Stomach (tissue), 9 donors: ENCODE results near the gene GNB1L. TPM values are rescaled to one million over a fixed set of nuclear protein-coding genes. Genes with fewer than 3 reads are reported as not detected.

Experiments
- DNase-seq, 2 donors: peaks; one replicate each; pipeline versions ENCODE4 v3.0.0 to v3.0.0-alpha.2; 2013 to 2019
- H3K27ac ChIP-seq, 5 donors: fragments of 200-600 bp in 4 of 5; sonication (generic) in 4 of 5; one replicate each; pipeline ENCODE4 v1.5.1; 2013 to 2019; ENCODE audit warnings: mild to moderate bottlenecking in 1 of 5, moderate library complexity in 1 of 5
- H3K27me3 ChIP-seq, 3 donors: fragments of 200-600 bp; sonication (generic); one replicate each; pipeline ENCODE4 v1.5.1; 2017 to 2019; ENCODE audit warnings: mixed run types in 1 of 3
- H3K36me3 ChIP-seq, 4 donors: fragments of 200-600 bp; sonication (generic); 1 replicate in 3 of 4; 2 replicates in 1 of 4; pipeline ENCODE4 v1.5.1; 2016 to 2019
- H3K4me1 ChIP-seq, 4 donors: fragments of 200-600 bp; sonication (generic); one replicate each; pipeline ENCODE4 v1.5.1; 2016 to 2019
- H3K4me3 ChIP-seq, 4 donors: fragments of 200-600 bp; sonication (generic) in 3 of 4; one replicate each; pipeline ENCODE4 v1.5.1; 2016 to 2019; ENCODE audit warnings: mild to moderate bottlenecking in 1 of 4
- H3K9me3 ChIP-seq, 4 donors: fragments of 200-600 bp; sonication (generic); one replicate each; pipeline ENCODE4 v1.5.1; 2016 to 2019
- CTCF ChIP-seq, 7 experiments: fragments of 450-650 bp in 4 of 7; fragments of 200-600 bp in 3 of 7; sonication (generic) in 3 of 7; IDR thresholded peaks; one replicate each; pipeline ENCODE4 v1.5.1; 2016 to 2019; ENCODE audit warnings: antibody characterized with exemption in 7 of 7, control low read depth in 2 of 7, mild to moderate bottlenecking in 1 of 7
- EP300 ChIP-seq: sonication (generic); formaldehyde crosslinking; IDR thresholded peaks from one replicate; pipeline ENCODE4 v1.6.1; 2017; ENCODE audit warnings: antibody characterized with exemption
- POLR2A ChIP-seq, 4 donors: fragments of 450-650 bp; IDR thresholded peaks; one replicate each; pipeline ENCODE4 v1.6.1; 2016; ENCODE audit warnings: antibody characterized with exemption in 4 of 4, control low read depth in 2 of 4, mild to moderate bottlenecking in 1 of 4, moderate library complexity in 1 of 4
- POLR2AphosphoS5 ChIP-seq, 3 donors: sonication (generic); formaldehyde crosslinking; IDR thresholded peaks; one replicate each; pipeline ENCODE4 v1.6.1; 2016; ENCODE audit warnings: antibody characterized with exemption in 3 of 3
- WGBS, 5 donors: extraction: QIAGEN DNeasy Blood & Tissue Kit in 3 of 5; methylation state at CpG; one replicate each; pipeline versions ENCODE4 v1.1.5 to v1.1.7; 2013 to 2018; 5-methylcytosine and 5-hydroxymethylcytosine counted together
- intact Hi-C: fragments of 100-400 bp; cut with DNase I; formaldehyde crosslinking; loops from one replicate; pipeline ENCODE4 v1.15.1; 2023; ENCODE audit warnings: low total_unique reads
- polyA plus RNA-seq, 3 donors: library from polyadenylated mRNA; stranded (reverse); fragments of 200-250 nt; gene quantifications; one replicate each; pipeline ENCODE4 v1.2.3, GENCODE V29; 2013
- total RNA-seq, 5 donors: library from RNA; depleted of rRNA; stranded (reverse); fragments of >200 nt; gene quantifications; one replicate each; pipeline versions ENCODE4 v1.1.0 to v1.2.3, GENCODE V29; 2014 to 2016
- donor health status: healthy with polysubstance abuse.
- donor health status: Bipolar disorder and iron deficiency.
- donor health status: healthy.

Gene GNB1L
- total and polyA plus RNA-seq, 8 donors = 0.29 to 6.8 (median 3.1) TPM; not detected in 1

- 76 to 91% (median 80%) methylated on average over 7 to 12 of the region's 12 CpGs for WGBS, 5 donors
- Histone ChIP-seq H3K36me3 (peaks cover 17 to 36% (median 30%) of the 10 kb centered on the region in 4 donors), H3K4me1 (peaks cover 54 to 69% (median 64%) of the 10 kb centered on the region in 4 donors), H3K9me3 (no peaks in the 10 kb centered on the region), H3K27me3 (no peaks in the 10 kb centered on the region), H3K27ac (no peak overlapping the region), H3K4me3 (peak overlapping the region in 2 of 4 donors; percentile 80 to 87)
- TF ChIP-seq POLR2A (IDR thresholded peaks at IDR 0.05) (no peak), CTCF (IDR thresholded peaks at IDR 0.05) (no peak), EP300 (no peak), POLR2AphosphoS5 (IDR thresholded peaks at IDR 0.05) (no peak)
- peak in 1 of 2 donors; percentile 8 for DNase-seq
- intact Hi-C loops = no loop called here
Measured at GRCh38 chr22:19852177-19852781, 2.4 kb downstream of the GNB1L start.

GRCh38 chr22:19851291-19852176 is 3.1 kb downstream of the GNB1L start:
- WGBS, 5 donors = 85 to 94% (median 90%) methylated on average over 17 to 21 of the region's 21 CpGs
- DNase-seq = no peak
- no peaks in the 10 kb centered on the region for H3K9me3 ChIP-seq
- intact Hi-C loops = no loop called here
- H3K27ac ChIP-seq = peak overlapping the region in 2 of 5 donors; percentile 15 to 69
- TF ChIP-seq EP300 = no peak
- no peak for TF ChIP-seq POLR2AphosphoS5 (IDR thresholded peaks at IDR 0.05)
- no peak for TF ChIP-seq POLR2A (IDR thresholded peaks at IDR 0.05)
- TF ChIP-seq CTCF (IDR thresholded peaks at IDR 0.05) = no peak
- H3K4me1 ChIP-seq = peaks cover 54 to 69% (median 64%) of the 10 kb centered on the region in 4 donors
- no peaks in the 10 kb centered on the region for H3K27me3 ChIP-seq
- peaks cover 17 to 43% (median 30%) of the 10 kb centered on the region in 4 donors for H3K36me3 ChIP-seq
- H3K4me3 ChIP-seq = no peak overlapping the region

- intact Hi-C loops = no loop called here
- Histone ChIP-seq H3K27me3 (no peaks in the 10 kb centered on the region), H3K27ac (peak overlapping the region in 4 of 5 donors; percentile 55 to 69 (median 60)), H3K36me3 (peaks cover 17 to 43% (median 30%) of the 10 kb centered on the region in 4 donors), H3K4me1 (peaks cover 47 to 65% (median 57%) of the 10 kb centered on the region in 4 donors), H3K4me3 (no peak overlapping the region), H3K9me3 (no peaks in the 10 kb centered on the region)
- WGBS, 5 donors = 67 to 82% (median 75%) methylated on average over 8 to 9 of the region's 9 CpGs
- no peak for DNase-seq
- TF ChIP-seq POLR2A (IDR thresholded peaks at IDR 0.05) (no peak), CTCF (IDR thresholded peaks at IDR 0.05) (no peak), POLR2AphosphoS5 (IDR thresholded peaks at IDR 0.05) (no peak), EP300 (no peak)
Measured at GRCh38 chr22:19850763-19851109, 3.9 kb downstream of the GNB1L start.
